Tibial nerve (tissue), 4 donors: ENCODE measurements around the gene PRAF2. TPM values are rescaled to one million over a fixed set of nuclear protein-coding genes. Genes with fewer than 3 reads are reported as not detected.

Experiments used
- DNase-seq, 2 donors: peaks; one replicate each; pipeline ENCODE4 v3.0.0-alpha.2; 2019; ENCODE audit warnings: low spot score in 2 of 2
- H3K27ac ChIP-seq, 4 donors: fragments of 200-600 bp; sonication (generic) in 3 of 4; one replicate each; pipeline ENCODE4 v1.5.1; 2017 to 2019; ENCODE audit warnings: mild to moderate bottlenecking in 1 of 4
- H3K27me3 ChIP-seq, 2 donors: fragments of 200-600 bp; sonication (generic) in 1 of 2; one replicate each; pipeline versions ENCODE4 v1.5.1 to v1.6.0; 2017 to 2019
- H3K36me3 ChIP-seq, 3 donors: fragments of 200-600 bp; sonication (generic); one replicate each; pipeline ENCODE4 v1.5.1; 2018 to 2019
- H3K4me1 ChIP-seq, 4 donors: fragments of 200-600 bp; sonication (generic) in 3 of 4; one replicate each; pipeline ENCODE4 v1.5.1; 2017 to 2019
- H3K4me3 ChIP-seq, 4 donors: fragments of 200-600 bp; sonication (generic) in 3 of 4; one replicate each; pipeline ENCODE4 v1.5.1; 2017 to 2019; ENCODE audit warnings: mild to moderate bottlenecking in 1 of 4, moderate library complexity in 1 of 4
- H3K9me3 ChIP-seq, 4 donors: fragments of 200-600 bp; sonication (generic) in 3 of 4; one replicate each; pipeline ENCODE4 v1.5.1; 2017 to 2019
- CTCF ChIP-seq, 5 experiments: fragments of 200-600 bp in 3 of 5; fragments of 450-650 bp in 2 of 5; sonication (generic) in 3 of 5; IDR thresholded peaks; one replicate each; pipeline ENCODE4 v1.5.1; 2016 to 2019; ENCODE audit warnings: antibody characterized with exemption in 5 of 5, mild to moderate bottlenecking in 3 of 5, moderate library complexity in 2 of 5
- EP300 ChIP-seq, 2 donors: sonication (generic); formaldehyde crosslinking; IDR thresholded peaks; one replicate each; pipeline ENCODE4 v1.6.1; 2017; ENCODE audit warnings: antibody characterized with exemption in 2 of 2, mild to moderate bottlenecking in 1 of 2
- POLR2A ChIP-seq, 2 donors: fragments of 450-650 bp; IDR thresholded peaks; one replicate each; pipeline ENCODE4 v1.6.1; 2017; ENCODE audit warnings: antibody characterized with exemption in 2 of 2, mild to moderate bottlenecking in 2 of 2, moderate library complexity in 2 of 2
- WGBS, 2 donors: methylation state at CpG; one replicate each; pipeline ENCODE4 v1.1.5; 2018; 5-methylcytosine and 5-hydroxymethylcytosine counted together
- total RNA-seq, 4 donors: library from RNA; depleted of rRNA; stranded (reverse); fragments of >200 nt; gene quantifications; one replicate each; pipeline ENCODE4 v1.1.0, GENCODE V29; 2016

Gene PRAF2
- total RNA-seq, 4 donors from 2014 or later: 16.5 to 28.8 (median 19.9) TPM

GRCh38 chrX:49079489-49080428 lies 6.0 kb upstream of the PRAF2 start, which contains the start of gene WDR45:
Gene WDR45, minus strand, starts transcription at chrX:49079887. Its CDS starts 1,792 bp downstream, at chrX:49078095.
- peaks cover 0 to 13% (median 3%) of the 10 kb centered on the region in 4 donors for H3K4me1 ChIP-seq
- peak within 1 kb of the TSS; percentile 88 to 96 (median 96) for H3K27ac ChIP-seq
- H3K9me3 ChIP-seq: no peaks in the 10 kb centered on the region
- H3K27me3 ChIP-seq: no peaks in the 10 kb centered on the region
- H3K4me3 ChIP-seq: peak within 1 kb of the TSS; percentile 56 to 73 (median 64)
- TF ChIP-seq EP300 (IDR thresholded peaks at IDR 0.05): peak; percentile 60 to 94
- TF ChIP-seq CTCF (IDR thresholded peaks at IDR 0.05): peak in 1 of 5 experiments; percentile 15
- TF ChIP-seq POLR2A (IDR thresholded peaks at IDR 0.05): peak; percentile 46 to 72
- DNase-seq: peak; percentile 40 to 66
- H3K36me3 ChIP-seq: peaks cover 0 to 35% (median 0%) of the 10 kb centered on the region in 3 donors
- 1 to 48% methylated on average over 11 to 55 of the region's 55 CpGs for WGBS, 2 donors

GRCh38 chrX:49077941-49078340 lies 4.1 kb upstream of the PRAF2 start:
- TF ChIP-seq CTCF (IDR thresholded peaks at IDR 0.05) (no peak), EP300 (IDR thresholded peaks at IDR 0.05) (no peak), POLR2A (IDR thresholded peaks at IDR 0.05) (no peak)

GRCh38 chrX:49075347-49075746 lies 1.5 kb upstream of the PRAF2 start:
- Histone ChIP-seq H3K9me3 (no peaks in the 10 kb centered on the region), H3K27me3 (no peaks in the 10 kb centered on the region), H3K4me1 (peaks cover 0 to 32% (median 7%) of the 10 kb centered on the region in 4 donors), H3K36me3 (peaks cover 0 to 36% (median 0%) of the 10 kb centered on the region in 3 donors), H3K27ac (no peak overlapping the region), H3K4me3 (no peak overlapping the region)
- DNase-seq: no peak
- 86 to 89% methylated on average over 10 to 13 of the region's 13 CpGs for WGBS, 2 donors
- TF ChIP-seq EP300 (IDR thresholded peaks at IDR 0.05) (no peak), CTCF (IDR thresholded peaks at IDR 0.05) (no peak), POLR2A (IDR thresholded peaks at IDR 0.05) (no peak)

More at GRCh38 chrX:49077941-49078340, 4.1 kb upstream of the PRAF2 start:
- no peak for DNase-seq
- WGBS, 2 donors: 80 to 91% methylated on average over 4 to 5 of the region's 5 CpGs
- Histone ChIP-seq H3K9me3 (no peaks in the 10 kb centered on the region), H3K27me3 (no peaks in the 10 kb centered on the region), H3K36me3 (peaks cover 0 to 36% (median 0%) of the 10 kb centered on the region in 3 donors), H3K4me3 (no peak overlapping the region), H3K27ac (no peak overlapping the region), H3K4me1 (peaks cover 0 to 25% (median 6%) of the 10 kb centered on the region in 4 donors)

- H3K4me1 ChIP-seq: peaks cover 0 to 21% (median 4%) of the 10 kb centered on the region in 4 donors
- H3K27me3 ChIP-seq: no peaks in the 10 kb centered on the region
- H3K4me3 ChIP-seq: peak overlapping the region in 3 of 4 donors; percentile 16 to 63 (median 50)
- H3K36me3 ChIP-seq: peaks cover 0 to 33% (median 0%) of the 10 kb centered on the region in 3 donors
- no peak for DNase-seq
- TF ChIP-seq EP300 (IDR thresholded peaks at IDR 0.05) (no peak), CTCF (IDR thresholded peaks at IDR 0.05) (no peak), POLR2A (IDR thresholded peaks at IDR 0.05) (no peak)
- H3K27ac ChIP-seq: peak overlapping the region in 2 of 4 donors; percentile 19 to 87
- H3K9me3 ChIP-seq: no peaks in the 10 kb centered on the region
- WGBS, 2 donors: 28 to 53% methylated on average over 8 to 10 of the region's 10 CpGs
These were observed 1.1 kb downstream of the PRAF2 start for GRCh38 chrX:49072712-49073095.
